CD1c-positive myeloid dendritic cell (primary cell): Measurements from ENCODE around the gene MAP2.

Experiments
- DNase-seq: peaks from one replicate; pipeline ENCODE4 v3.0.0-alpha.2; 2016; ENCODE audit errors: extremely low spot score

MAP2 gene

GRCh38 chr2:209529579-209529978 is 105.7 kb downstream of the MAP2 start:
- no peak for DNase-seq

GRCh38 chr2:209532321-209532720 is 108.5 kb downstream of the MAP2 start:
- no peak for DNase-seq

- DNase-seq: no peak
Observed at GRCh38 chr2:209533391-209533790, 109.5 kb downstream of the MAP2 start.

- DNase-seq: no peak
Observed at GRCh38 chr2:209534228-209534627, 110.4 kb downstream of the MAP2 start.

- no peak for DNase-seq
Observed at GRCh38 chr2:209536363-209536762, 112.5 kb downstream of the MAP2 start.

GRCh38 chr2:209547726-209548125 is 123.9 kb downstream of the MAP2 start:
- no peak for DNase-seq

- no peak for DNase-seq
Observed at GRCh38 chr2:209549589-209549988, 125.7 kb downstream of the MAP2 start.

- no peak for DNase-seq
Observed at GRCh38 chr2:209553913-209554312, 130.1 kb downstream of the MAP2 start.

GRCh38 chr2:209556354-209556961 is 132.6 kb downstream of the MAP2 start:
- DNase-seq: peak; percentile 31

- DNase-seq: no peak
Observed at GRCh38 chr2:209560911-209561310, 137.1 kb downstream of the MAP2 start.

- no peak for DNase-seq
Observed at GRCh38 chr2:209563453-209563852, 139.6 kb downstream of the MAP2 start.

- no peak for DNase-seq
Observed at GRCh38 chr2:209564816-209565215, 141.0 kb downstream of the MAP2 start.

GRCh38 chr2:209565896-209566582 is 142.2 kb downstream of the MAP2 start:
- DNase-seq: no peak

GRCh38 chr2:209570194-209570593 is 146.3 kb downstream of the MAP2 start:
- DNase-seq: no peak

- no peak for DNase-seq
Observed at GRCh38 chr2:209574515-209574914, 150.7 kb downstream of the MAP2 start.

GRCh38 chr2:209577376-209578357 is 153.8 kb downstream of the MAP2 start:
- peak; percentile 42 for DNase-seq

GRCh38 chr2:209578394-209579001 is 154.7 kb downstream of the MAP2 start:
- no peak for DNase-seq

- DNase-seq: peak; percentile 5
Observed at GRCh38 chr2:209579230-209579749, 155.4 kb downstream of the MAP2 start.

GRCh38 chr2:209581040-209581439 is 157.2 kb downstream of the MAP2 start:
- no peak for DNase-seq

GRCh38 chr2:209582281-209582680 is 158.4 kb downstream of the MAP2 start:
- no peak for DNase-seq

GRCh38 chr2:209584472-209584871 is 160.6 kb downstream of the MAP2 start:
- no peak for DNase-seq

- no peak for DNase-seq
Observed at GRCh38 chr2:209584915-209585314, 161.1 kb downstream of the MAP2 start.
